GM19452 (cell line): ENCODE data around the gene DGKQ.

Experiments used
- ATAC-seq: cut with Tn5 transposase; IDR thresholded peaks from one replicate; pipeline ENCODE4 v1.9.1; 2021; ENCODE audit not compliant: unreplicated experiment

DGKQ gene

DNA sequence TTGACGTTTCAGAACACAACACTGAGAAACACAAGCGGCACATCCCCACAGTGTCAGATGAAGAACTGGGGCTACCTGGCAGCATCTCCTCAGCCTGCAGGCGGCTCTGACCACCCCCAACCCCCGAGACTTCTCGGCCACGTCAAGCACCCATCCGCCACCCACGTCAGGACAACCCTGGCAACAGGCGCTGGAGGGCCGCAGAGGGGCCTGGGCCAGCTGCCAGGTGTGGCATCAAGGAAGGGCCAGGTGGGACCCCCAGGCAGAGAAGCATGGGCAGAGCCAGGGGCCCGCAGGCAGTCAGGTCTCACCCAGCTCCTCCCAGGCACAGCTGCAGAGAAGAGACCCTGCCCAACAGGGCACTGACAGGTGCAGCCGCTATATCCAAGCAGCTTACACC is 63.5 kb downstream of the DGKQ start:
- no peak for ATAC-seq

DNA sequence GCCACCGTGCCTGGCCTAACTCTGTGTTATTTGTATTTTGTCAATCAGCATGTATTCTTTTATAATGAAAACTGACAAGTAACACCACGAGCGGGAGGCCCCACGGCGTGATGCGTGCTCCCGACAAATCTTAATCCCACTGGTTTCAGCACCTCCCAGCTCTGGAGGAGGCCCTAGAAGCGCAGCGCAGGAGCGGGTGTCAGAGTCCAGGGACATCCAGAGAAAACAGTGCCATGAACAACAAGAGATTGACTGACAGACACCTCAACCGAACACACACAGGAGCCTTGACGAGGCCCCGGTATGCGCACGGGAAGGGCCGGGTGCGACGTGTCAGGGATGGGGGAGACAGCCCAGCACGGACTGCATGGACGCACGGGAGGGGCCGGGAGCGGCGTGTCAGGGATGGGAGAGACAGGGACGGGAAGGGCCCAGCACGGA is 64.2 kb downstream of the DGKQ start:
- no peak for ATAC-seq
